Measurements from ENCODE around the gene PAK1IP1.
"Not testable (repeated sequence)": the region's sequence is repeated elsewhere in the genome, so short reads cannot be mapped to it uniquely, and the experiment has no call there.

Gene PAK1IP1

GRCh38 chr6:10694302-10695085 is at the start of gene PAK1IP1, which contains the start of gene C6orf52:
Gene PAK1IP1 (plus strand): TSS chr6:10694972. CDS start chr6:10694986, 14 bp downstream.
Gene C6orf52 (minus strand): TSS chr6:10694616. CDS start chr6:10687550, 7,066 bp downstream.
- DNase-seq, result peak; percentile 94

- DNase-seq, result peak; percentile 74
These were observed 39.2 kb upstream of the PAK1IP1 start for GRCh38 chr6:10655508-10656055.

GRCh38 chr6:10658910-10659698 is 35.7 kb upstream of the PAK1IP1 start:
- no peak for DNase-seq

- DNase-seq, result no peak
These were observed 34.9 kb upstream of the PAK1IP1 start for GRCh38 chr6:10659699-10660348.

- DNase-seq, result not testable (repeated sequence)
These were observed 34.2 kb upstream of the PAK1IP1 start for GRCh38 chr6:10660431-10661191.

- no peak for DNase-seq
These were observed 32.6 kb upstream of the PAK1IP1 start for GRCh38 chr6:10662207-10662606.

GRCh38 chr6:10662742-10663141 is 32.0 kb upstream of the PAK1IP1 start:
- no peak for DNase-seq

- DNase-seq, result not testable (repeated sequence)
These were observed 29.2 kb upstream of the PAK1IP1 start for GRCh38 chr6:10665595-10665994.

GRCh38 chr6:10668126-10668917 is 26.4 kb upstream of the PAK1IP1 start:
- DNase-seq, result no peak

GRCh38 chr6:10676403-10676802 is 18.4 kb upstream of the PAK1IP1 start:
- no peak for DNase-seq

- no peak for DNase-seq
These were observed 16.3 kb upstream of the PAK1IP1 start for GRCh38 chr6:10678456-10678855.

- DNase-seq, result no peak
These were observed 13.0 kb upstream of the PAK1IP1 start for GRCh38 chr6:10681795-10682194.

GRCh38 chr6:10682355-10682988 is 12.3 kb upstream of the PAK1IP1 start:
- DNase-seq, result no peak

GRCh38 chr6:10684618-10685017 is 10.2 kb upstream of the PAK1IP1 start:
- DNase-seq, result no peak

- no peak for DNase-seq
These were observed 9.5 kb upstream of the PAK1IP1 start for GRCh38 chr6:10685092-10685915.

GRCh38 chr6:10686901-10687300 is 7.9 kb upstream of the PAK1IP1 start:
- DNase-seq, result no peak

GRCh38 chr6:10687582-10687981 is 7.2 kb upstream of the PAK1IP1 start:
- no peak for DNase-seq

GRCh38 chr6:10690651-10691445 is 3.9 kb upstream of the PAK1IP1 start:
- no peak for DNase-seq

- no peak for DNase-seq
These were observed 1.7 kb upstream of the PAK1IP1 start for GRCh38 chr6:10692965-10693538.
